Measurements from ENCODE around the gene KCNJ10.

The KCNJ10 gene

GRCh38 chr1:160092366-160093068, 22.6 kb upstream of the KCNJ10 start:
- no peak overlapping the region for H3K9ac ChIP-seq (ENCODE audit: low read length)
- H3K9me2 ChIP-seq (ENCODE audit: low read depth, low read length), result no peaks in the 10 kb centered on the region
- no peak overlapping the region for H3K4me3 ChIP-seq (ENCODE audit: low read depth, low read length, poor library complexity, severe bottlenecking)
- no peaks in the 10 kb centered on the region for H3K27me3 ChIP-seq (ENCODE audit: insufficient read depth, low read length)
- no peaks in the 10 kb centered on the region for H3F3A ChIP-seq (ENCODE audit: insufficient read depth, low read length)
- H3K79me2 ChIP-seq (ENCODE audit: insufficient read depth, low read length), result no peaks in the 10 kb centered on the region
- H4K20me1 ChIP-seq (ENCODE audit: insufficient read depth, low read length), result no peaks in the 10 kb centered on the region
- no peak overlapping the region for H3K27ac ChIP-seq (ENCODE audit: low read depth, low read length, poor library complexity, severe bottlenecking)
- TF ChIP-seq EZH2 (IDR thresholded peaks at IDR 0.05; ENCODE audit: borderline replicate concordance, low read length), result no peak
- TF ChIP-seq CTCF (IDR thresholded peaks at IDR 0.05; ENCODE audit: low read length), result no peak
- no peak overlapping the region for H2AFZ ChIP-seq (ENCODE audit: low read length)
- H3K4me1 ChIP-seq (ENCODE audit: insufficient read depth, low read length, severe bottlenecking), result peaks cover 11% of the 10 kb centered on the region
- no peak overlapping the region for H3K4me2 ChIP-seq (ENCODE audit: low read length)
- peaks cover 14% of the 10 kb centered on the region for H3K36me3 ChIP-seq (ENCODE audit: insufficient read depth, low read length)
- H3K9me3 ChIP-seq (ENCODE audit: low read length), result no peaks in the 10 kb centered on the region

DNA sequence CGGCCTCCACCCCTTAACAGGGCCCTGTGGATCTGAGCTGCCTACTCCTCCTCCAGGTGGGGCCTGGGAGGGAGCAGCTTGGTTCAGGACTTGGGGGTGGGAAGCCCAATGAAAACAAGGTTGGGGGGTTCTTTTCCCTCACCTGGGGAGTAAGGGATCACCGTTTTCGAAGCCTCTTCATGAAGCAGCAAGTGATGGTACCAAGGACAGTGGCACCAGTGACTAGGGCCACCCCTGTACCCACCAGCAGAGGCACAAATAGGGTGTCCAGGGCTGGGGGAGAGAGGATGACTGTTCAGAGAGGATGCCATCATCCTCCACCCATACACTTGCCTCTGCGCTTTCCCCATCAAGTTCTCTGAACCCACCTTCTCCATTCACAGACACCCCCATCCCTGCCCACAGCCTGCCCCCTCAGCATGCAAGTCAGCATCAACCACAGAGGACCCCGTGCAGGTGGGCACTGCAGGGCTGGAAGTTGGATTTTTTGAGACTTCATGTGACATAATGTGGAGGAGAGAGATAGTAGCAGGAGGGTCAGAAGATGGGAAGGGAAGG, 21.8 kb upstream of the KCNJ10 start:
- Histone ChIP-seq H3K9me3 (ENCODE audit: low read length) (no peaks in the 10 kb centered on the region), H3K4me3 (ENCODE audit: low read depth, low read length, poor library complexity, severe bottlenecking) (no peak overlapping the region), H3K36me3 (ENCODE audit: insufficient read depth, low read length) (peaks cover 14% of the 10 kb centered on the region), H3K27ac (ENCODE audit: low read depth, low read length, poor library complexity, severe bottlenecking) (no peak overlapping the region), H4K20me1 (ENCODE audit: insufficient read depth, low read length) (no peaks in the 10 kb centered on the region), H3K9me2 (ENCODE audit: low read depth, low read length) (no peaks in the 10 kb centered on the region), H3K79me2 (ENCODE audit: insufficient read depth, low read length) (no peaks in the 10 kb centered on the region), H3F3A (ENCODE audit: insufficient read depth, low read length) (no peaks in the 10 kb centered on the region), H3K4me1 (ENCODE audit: insufficient read depth, low read length, severe bottlenecking) (peaks cover 3% of the 10 kb centered on the region), H2AFZ (ENCODE audit: low read length) (no peak overlapping the region), H3K27me3 (ENCODE audit: insufficient read depth, low read length) (no peaks in the 10 kb centered on the region), H3K9ac (ENCODE audit: low read length) (no peak overlapping the region), H3K4me2 (ENCODE audit: low read length) (no peak overlapping the region)
- TF ChIP-seq EZH2 (IDR thresholded peaks at IDR 0.05; ENCODE audit: borderline replicate concordance, low read length), result no peak
- TF ChIP-seq CTCF (IDR thresholded peaks at IDR 0.05; ENCODE audit: low read length), result no peak

DNA sequence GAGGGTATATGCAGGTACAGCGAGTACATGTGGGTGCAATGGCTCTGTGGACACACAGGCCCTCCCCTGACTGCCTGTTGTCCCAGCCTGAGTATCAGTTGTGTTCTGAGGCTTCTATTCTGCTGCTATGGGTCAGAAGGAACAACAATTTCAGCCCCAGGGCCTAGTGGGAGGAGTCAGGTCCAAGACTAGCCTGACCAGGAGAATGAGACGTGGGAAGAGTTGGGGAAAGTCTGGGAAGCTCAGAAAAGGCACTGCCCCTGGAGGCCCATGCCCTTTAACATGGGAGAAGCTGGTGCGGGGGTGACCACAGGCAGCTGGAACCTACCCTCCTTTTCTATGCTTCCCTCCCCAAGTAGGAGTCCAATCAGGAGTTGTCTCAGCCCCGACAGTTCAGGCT, 20.8 kb upstream of the KCNJ10 start:
- no peaks in the 10 kb centered on the region for H3K4me1 ChIP-seq (ENCODE audit: insufficient read depth, low read length, severe bottlenecking)
- H3K4me3 ChIP-seq (ENCODE audit: low read depth, low read length, poor library complexity, severe bottlenecking), result no peak overlapping the region
- H3F3A ChIP-seq (ENCODE audit: insufficient read depth, low read length), result no peaks in the 10 kb centered on the region
- no peak overlapping the region for H3K27ac ChIP-seq (ENCODE audit: low read depth, low read length, poor library complexity, severe bottlenecking)
- no peaks in the 10 kb centered on the region for H3K9me2 ChIP-seq (ENCODE audit: low read depth, low read length)
- H3K9me3 ChIP-seq (ENCODE audit: low read length), result no peaks in the 10 kb centered on the region
- H3K79me2 ChIP-seq (ENCODE audit: insufficient read depth, low read length), result no peaks in the 10 kb centered on the region
- peaks cover 14% of the 10 kb centered on the region for H3K36me3 ChIP-seq (ENCODE audit: insufficient read depth, low read length)
- no peak for TF ChIP-seq CTCF (IDR thresholded peaks at IDR 0.05; ENCODE audit: low read length)
- no peak for TF ChIP-seq EZH2 (IDR thresholded peaks at IDR 0.05; ENCODE audit: borderline replicate concordance, low read length)
- H3K27me3 ChIP-seq (ENCODE audit: insufficient read depth, low read length), result no peaks in the 10 kb centered on the region
- no peak overlapping the region for H3K4me2 ChIP-seq (ENCODE audit: low read length)
- H2AFZ ChIP-seq (ENCODE audit: low read length), result no peak overlapping the region
- no peak overlapping the region for H3K9ac ChIP-seq (ENCODE audit: low read length)
- no peaks in the 10 kb centered on the region for H4K20me1 ChIP-seq (ENCODE audit: insufficient read depth, low read length)
